HG02678 (cell line): ENCODE results near the gene RPTOR.
"Not testable (repeated sequence)": the region's sequence is repeated elsewhere in the genome, so short reads cannot be mapped to it uniquely, and the experiment has no call there.

Experiments used
- ATAC-seq: cut with Tn5 transposase; IDR thresholded peaks from one replicate; pipeline ENCODE4 v1.9.1; 2021; ENCODE audit warnings: mild to moderate bottlenecking, moderate library complexity; ENCODE audit not compliant: unreplicated experiment

Gene RPTOR

GRCh38 chr17:80738987-80739730, 194.5 kb downstream of the RPTOR start:
- ATAC-seq: no peak

- ATAC-seq: no peak
Observed at GRCh38 chr17:80740141-80740540, 195.5 kb downstream of the RPTOR start.

DNA sequence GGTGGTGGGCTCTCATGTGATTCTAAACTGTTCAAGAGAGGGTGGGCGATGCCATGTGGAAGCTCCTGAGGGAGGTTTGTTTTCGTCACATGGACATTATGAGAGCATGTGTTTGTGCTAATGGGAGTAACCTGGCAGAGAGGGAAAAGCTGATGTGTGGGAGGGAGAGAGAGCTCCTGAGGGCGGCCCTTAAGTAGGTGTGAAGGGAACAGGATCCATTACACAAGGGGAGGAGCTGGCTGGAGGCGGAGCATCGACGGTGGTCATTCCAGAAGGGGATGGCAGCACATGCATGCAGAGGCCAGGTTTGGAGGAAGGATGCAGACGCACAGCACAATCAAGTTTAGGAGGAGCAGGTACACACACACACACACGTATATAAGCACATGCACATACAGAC, 197.5 kb downstream of the RPTOR start:
- ATAC-seq: no peak

- ATAC-seq: no peak
Observed at GRCh38 chr17:80742581-80743180, 198.0 kb downstream of the RPTOR start.

DNA sequence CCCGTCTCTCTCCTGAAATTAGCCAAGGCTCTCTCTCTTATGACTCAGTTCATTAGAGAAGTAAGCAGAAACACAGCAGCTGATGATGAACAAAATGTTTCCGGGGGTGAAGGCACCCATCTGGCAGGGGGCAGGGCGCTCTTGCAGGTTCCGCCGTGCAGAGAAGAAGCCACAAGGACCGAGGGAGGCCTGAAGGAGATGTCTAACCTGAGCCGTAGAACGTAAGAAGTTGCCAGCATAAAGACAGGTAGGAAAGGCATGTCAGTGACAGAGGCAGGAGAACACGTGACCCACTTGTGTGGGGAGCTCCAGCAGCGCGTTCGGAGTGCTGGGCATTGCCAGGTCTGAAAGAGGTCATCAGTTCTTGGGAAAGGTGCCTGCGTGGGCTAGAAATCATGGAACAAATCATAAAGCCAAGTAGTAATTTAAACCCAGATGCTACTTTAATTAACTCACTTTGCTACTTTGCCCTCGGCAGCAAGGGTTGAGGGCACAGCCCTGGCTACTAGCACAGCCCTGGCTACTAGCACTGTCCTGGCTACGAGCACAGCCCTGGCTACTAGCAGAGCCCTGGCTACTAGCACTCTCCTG, 198.6 kb downstream of the RPTOR start:
- ATAC-seq: no peak

DNA sequence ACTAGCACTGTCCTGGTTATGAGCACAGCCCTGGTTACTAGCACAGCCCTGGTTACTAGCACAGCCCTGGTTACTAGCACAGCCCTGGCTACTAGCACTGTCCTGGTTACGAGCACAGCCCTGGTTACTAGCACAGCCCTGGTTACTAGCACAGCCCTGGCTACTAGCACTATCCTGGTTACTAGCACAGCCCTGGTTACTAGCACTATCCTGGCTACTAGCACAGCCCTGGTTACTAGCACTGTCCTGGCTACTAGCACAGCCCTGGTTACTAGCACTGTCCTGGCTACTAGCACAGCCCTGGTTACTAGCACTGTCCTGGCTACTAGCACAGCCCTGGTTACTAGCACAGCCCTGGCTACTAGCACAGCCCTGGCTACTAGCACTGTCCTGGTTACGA, 199.3 kb downstream of the RPTOR start:
- ATAC-seq: not testable (repeated sequence)

- ATAC-seq: not testable (repeated sequence)
Observed at GRCh38 chr17:80744725-80745124, 200.1 kb downstream of the RPTOR start.

- ATAC-seq: no peak
Observed at GRCh38 chr17:80745183-80745582, 200.5 kb downstream of the RPTOR start.

GRCh38 chr17:80746262-80746935, 201.8 kb downstream of the RPTOR start:
- ATAC-seq: no peak

DNA sequence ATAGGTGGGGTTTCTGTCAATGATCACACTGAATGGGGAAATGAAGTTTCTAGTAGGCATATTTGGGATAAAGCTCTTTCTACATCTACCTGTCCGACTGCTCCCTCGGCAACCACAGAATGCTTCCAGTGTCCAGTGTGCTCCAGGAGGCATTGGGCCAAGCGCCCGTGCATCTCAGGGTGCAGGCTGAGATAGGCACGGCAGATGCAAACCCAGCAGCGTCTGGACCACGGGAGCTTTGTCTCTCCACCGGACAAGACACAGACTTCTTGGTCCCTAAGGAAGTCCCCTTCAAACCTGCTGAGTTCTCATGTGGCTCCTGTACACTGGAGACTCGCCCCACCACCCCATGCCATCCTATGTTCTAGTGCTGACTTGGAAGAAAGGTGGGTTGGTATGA, 202.8 kb downstream of the RPTOR start:
- ATAC-seq: no peak

- ATAC-seq: no peak
Observed at GRCh38 chr17:80749611-80750010, 205.0 kb downstream of the RPTOR start.

GRCh38 chr17:80750263-80750662, 205.6 kb downstream of the RPTOR start:
- ATAC-seq: no peak

DNA sequence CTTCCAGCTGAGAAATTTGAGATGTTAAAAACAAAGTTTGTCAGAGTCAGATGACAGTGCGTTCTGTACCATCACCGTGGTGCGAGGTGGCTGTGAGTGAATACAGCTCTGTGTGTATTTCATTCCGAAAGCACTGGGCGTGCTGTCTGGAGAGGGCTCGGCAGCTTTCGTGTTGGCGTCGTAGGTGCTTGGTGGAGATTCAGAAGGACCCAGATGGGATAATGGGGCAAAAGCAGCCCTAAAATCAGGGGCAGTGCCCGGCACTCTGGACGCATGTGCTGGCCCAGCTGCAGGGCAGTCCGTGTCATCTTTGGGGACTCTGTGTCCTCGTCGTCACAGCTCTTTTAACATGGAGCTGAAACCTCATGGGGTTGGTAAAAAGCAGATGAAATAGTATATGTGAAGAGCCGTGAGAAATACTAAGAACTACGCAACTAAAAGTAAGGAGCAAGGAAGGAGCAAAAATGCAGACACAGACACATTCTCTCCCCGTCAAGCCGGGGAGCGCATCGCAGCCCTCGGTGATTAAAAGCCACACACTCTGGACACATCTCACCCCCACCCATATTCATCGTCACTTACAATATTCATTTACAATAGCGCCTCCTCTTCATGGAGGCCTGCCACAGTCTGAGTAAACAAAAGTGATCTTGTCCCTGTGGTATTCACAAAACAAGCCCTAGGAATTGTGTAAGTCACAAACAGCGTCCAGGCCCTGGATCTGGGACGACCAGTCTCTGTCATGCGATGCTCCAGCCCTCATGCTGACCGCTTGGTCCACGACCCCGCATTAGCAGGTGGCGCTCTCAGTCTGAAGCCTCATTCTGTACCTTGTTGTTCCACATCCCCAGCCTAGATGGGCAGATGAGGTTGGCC, 206.7 kb downstream of the RPTOR start:
- ATAC-seq: no peak

- no peak for ATAC-seq
Observed at GRCh38 chr17:80751946-80752581, 207.4 kb downstream of the RPTOR start.

DNA sequence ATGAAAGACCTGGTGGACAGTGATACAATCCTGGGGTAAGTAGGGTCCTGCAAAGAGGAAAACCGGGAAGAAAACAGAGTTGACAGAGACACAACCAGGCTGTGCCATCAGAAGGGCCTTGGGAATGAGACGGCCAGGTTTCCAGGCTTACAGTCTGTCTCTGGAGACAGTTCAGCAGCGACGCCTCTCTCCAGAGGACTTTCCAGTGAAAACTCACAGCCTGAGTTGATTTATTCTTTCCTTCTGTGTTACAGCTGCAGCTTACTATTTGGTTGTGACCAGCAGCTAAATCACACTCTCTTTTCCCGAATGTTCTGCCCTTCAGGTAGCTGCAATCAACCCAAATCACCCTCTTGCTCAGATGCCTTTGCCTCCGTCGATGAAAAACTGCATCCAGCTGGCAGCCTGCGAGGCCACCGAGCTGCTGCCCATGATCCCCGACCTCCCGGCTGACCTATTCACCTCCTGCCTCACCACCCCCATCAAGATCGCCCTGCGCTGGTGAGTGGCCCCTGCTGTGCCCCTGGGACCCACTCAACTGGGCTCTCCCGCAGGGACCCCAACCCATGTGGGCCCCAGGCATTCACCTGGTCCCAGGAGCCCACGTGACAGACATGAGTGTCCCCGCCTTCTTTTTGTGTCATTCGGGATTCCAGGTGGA, 209.2 kb downstream of the RPTOR start:
- no peak for ATAC-seq

- no peak for ATAC-seq
Observed at GRCh38 chr17:80754846-80755245, 210.2 kb downstream of the RPTOR start.

DNA sequence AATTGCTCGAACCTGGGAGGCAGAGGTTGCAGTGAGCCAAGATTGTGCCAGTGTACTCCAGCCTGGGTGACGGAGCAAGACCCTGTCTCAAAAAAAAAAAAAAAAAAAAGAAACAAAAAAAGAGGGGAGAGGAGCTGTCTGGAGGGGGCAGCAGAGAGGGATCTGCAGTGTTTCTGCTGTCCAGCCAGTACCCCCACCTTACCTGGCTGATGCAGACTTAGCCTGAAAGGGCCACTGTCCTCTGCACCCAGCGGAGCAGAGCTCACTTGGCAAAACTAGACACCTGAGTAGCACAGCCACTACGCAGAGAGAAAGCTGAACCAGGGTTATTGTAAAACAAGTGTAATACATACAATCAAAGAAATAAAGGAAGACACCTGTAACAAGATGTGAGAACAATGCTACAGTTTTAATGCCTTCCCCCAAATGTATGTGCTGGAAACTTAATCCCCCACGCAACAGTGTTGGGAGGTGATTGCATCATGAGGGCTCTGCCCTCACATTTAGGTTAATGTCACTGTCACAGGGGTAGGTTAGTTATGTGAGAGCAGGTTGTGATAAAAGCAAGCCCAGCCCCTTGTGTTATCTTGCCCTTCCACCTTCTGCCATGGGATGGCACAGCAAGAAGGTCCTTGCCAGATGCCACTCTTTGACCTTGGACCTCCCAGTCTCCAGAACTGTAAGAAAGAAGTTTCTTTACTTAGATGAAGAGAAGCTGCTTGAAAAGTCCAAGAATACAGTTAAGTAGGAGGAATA, 211.2 kb downstream of the RPTOR start:
- ATAC-seq: no peak

DNA sequence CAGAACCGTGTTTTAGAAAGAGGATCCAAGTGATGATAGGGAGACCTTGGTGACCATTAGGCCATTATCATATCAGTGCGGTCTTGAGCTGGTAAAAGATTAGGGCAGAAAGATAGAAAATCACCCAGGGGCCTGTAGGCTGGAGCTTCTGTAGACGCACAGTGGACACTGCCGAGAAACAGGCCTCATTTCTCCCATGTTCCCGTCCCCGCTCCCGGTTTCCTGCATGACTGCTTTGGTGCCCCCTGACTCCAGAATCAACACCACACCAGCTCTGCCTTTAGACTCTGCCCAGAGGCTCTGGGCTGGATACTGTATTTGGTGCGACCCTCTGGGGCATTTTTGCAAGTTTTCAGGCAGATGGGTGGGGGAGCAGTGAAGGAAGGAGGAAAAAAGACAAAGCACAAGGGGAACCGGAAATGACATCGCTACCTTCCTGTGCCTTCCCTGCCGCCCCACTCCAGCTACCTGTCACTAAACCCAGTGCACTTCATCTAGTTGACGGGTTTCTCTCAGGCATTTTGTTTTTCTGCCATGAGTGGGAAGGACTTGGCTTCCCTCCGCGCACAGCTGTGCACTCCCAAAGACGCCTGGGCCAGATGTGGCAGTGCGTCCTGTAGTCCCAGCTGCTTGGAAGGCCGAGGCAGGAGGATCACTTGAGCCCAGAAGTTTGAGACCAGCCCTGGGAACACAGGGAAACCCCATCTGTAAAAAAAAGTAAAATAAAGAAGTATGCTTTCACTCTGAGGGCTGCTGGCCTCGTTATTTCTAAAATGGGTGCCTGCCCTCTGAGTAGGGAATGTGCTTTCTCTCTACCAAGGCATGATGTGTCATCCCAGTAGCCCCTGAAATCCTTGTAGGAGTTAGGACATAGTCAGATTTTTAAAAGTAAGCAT, 214.1 kb downstream of the RPTOR start:
- ATAC-seq: no peak
